GM12892 (cell line): Measurements from ENCODE around the gene TTLL11.

Experiments used
- DNase-seq: peaks from one replicate; pipeline ENCODE4 v3.0.0; 2011; ENCODE audit not compliant: insufficient read length
- FAIRE-seq: peaks from 2 replicates; lab custom pipeline; 2011; peaks lifted over from hg19 to GRCh38; lab: Jason Lieb, UNC
- POLR2A ChIP-seq: IDR thresholded peaks from 2 replicates; pipeline ENCODE4 v1.6.1; 2011; ENCODE audit warnings: low read depth, low read length, control low read depth
- POLR2AphosphoS5 ChIP-seq: IDR thresholded peaks from 2 replicates; pipeline ENCODE4 v1.6.1; 2011; ENCODE audit warnings: low read depth, low read length, control low read depth
- TAF1 ChIP-seq: IDR thresholded peaks from 2 replicates; pipeline ENCODE4 v1.6.1; 2011; ENCODE audit warnings: low read depth, mild to moderate bottlenecking, control low read depth, low read length, borderline replicate concordance

The TTLL11 gene

DNA sequence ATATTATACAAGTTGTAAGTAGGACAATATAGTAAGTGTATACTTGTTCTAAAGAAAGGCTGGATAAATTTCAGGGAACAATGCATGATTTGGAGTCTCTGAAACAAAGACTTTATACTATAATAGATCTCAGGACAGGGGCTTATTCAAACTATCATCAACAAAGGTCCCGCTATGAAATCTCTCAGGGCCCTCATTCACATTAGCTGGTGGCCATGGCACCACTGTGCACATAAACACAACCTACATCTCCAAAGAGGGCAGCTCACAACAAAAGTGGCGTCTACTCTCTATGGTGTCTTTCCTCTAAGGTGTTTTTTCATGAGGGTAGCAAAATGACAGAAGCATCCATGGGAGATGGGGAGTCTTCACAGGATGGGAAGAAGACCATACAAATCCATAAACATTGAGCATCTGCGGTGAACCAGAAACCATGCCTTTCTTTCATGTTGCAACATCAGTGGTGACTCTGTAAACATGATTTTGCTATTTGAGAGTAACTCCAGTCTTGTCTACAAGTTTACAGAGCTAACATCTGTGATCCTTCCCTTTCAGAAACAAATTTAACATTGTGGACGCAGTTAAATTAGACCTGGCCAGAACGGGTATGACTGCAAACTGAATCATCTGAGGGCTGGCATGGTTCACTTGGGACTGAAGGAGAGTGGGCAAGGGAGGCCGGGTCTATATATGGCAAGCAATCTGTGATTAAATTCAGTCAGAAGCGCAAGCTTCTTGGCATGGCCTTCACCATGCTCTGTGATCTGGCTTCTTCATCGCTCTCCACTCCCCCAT is 5.5 kb downstream of the TTLL11 start:
- no peak for DNase-seq
- FAIRE-seq: no peak
- TF ChIP-seq POLR2A (no peak), TAF1 (no peak), POLR2AphosphoS5 (no peak)

DNA sequence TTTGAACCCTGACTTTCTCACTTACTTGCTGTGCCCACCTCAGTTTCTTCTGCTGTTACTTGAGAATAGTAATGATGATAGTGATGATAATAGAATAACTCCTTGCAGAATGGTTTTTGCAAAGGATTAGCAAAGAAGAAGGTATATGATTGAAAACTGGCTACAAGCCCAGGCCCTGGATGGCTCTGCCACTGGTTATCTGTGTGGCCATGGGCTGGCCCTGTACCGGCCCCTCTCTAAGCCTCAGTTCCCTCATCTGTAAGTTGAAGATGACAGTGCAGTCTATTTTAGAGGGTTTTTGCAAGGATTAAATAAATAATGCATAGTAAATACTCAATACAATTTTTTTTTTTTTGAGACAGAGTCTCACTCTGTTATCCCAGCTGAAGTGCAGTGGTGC is 6.2 kb downstream of the TTLL11 start:
- no peak for DNase-seq
- TF ChIP-seq TAF1 (no peak), POLR2A (no peak)
- FAIRE-seq: no peak

DNA sequence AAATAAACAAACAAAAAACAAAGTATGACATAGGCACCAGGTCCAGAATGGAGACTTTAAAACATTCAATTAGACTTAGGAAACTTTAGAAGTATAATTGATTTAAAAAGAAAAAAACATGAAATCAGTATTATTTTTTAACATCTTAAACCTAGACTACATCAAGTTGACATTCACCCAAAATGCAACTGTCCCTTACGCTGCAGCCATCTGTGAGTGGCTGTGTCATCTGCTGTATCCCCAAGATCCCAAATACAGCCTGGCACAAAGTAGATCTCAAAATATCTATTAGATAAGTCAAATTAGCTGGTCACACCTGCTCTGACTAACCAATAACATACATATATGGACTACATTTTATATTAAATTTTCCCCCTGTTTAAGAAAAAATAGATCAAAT is 7.8 kb downstream of the TTLL11 start:
- FAIRE-seq (no peak), DNase-seq (no peak)

DNA sequence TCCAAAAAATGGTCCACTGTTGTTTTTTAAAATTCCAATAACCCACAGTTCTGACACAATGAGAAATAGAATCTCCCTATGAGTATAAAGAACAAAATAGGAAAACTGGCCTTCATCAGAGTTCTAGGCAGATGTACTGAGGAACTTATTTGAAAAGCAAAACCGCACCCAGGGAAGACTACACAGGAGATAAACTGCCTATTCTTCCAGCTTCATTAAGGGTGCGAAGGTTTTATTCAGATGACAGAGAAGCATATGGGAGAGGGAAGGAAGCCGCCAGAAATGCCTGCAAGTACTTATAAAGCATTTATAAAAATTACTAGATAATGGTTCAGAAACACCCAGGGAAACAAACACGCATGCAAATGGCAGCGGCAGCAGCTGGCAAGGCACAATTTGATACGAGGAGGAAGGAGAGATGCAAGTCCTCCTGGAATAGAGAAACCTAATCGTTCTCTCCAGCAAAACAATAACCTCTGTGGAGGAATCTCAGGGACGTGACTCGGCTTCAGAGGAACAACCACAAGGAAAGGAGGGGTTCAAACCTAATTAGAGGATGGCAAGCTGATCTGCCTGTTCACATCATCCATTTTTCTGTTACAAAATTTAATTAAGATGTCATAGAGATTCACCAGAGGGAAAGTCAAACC is 9.0 kb downstream of the TTLL11 start:
- FAIRE-seq (no peak), DNase-seq (no peak)
- TF ChIP-seq POLR2A (no peak), POLR2AphosphoS5 (no peak), TAF1 (no peak)

More for the DNA sequence above, 7.8 kb downstream of the TTLL11 start:
- no peak for TF ChIP-seq TAF1
- TF ChIP-seq POLR2A: no peak

DNA sequence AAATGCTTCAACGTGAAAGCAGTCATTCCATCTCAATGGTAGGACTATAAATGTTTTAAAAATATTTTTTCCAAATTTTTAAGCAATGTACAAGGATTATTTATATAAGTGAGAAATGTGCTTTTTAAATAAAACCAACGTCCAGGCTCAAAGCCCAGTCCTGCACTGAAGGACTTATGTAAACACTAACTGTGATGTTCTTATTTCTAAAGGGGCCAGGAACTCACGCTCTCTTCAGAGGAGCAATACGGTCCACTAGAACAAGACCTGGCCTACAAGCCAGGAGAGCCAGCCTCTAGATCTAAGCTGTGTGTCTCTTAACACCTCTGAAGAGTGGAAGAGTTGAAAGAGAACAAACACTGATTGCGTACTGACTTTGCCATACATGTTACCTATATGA is 12.1 kb downstream of the TTLL11 start:
- FAIRE-seq (peak; percentile 9), DNase-seq (no peak)
- no peak for TF ChIP-seq TAF1
- TF ChIP-seq POLR2A: no peak
- no peak for TF ChIP-seq POLR2AphosphoS5

DNA sequence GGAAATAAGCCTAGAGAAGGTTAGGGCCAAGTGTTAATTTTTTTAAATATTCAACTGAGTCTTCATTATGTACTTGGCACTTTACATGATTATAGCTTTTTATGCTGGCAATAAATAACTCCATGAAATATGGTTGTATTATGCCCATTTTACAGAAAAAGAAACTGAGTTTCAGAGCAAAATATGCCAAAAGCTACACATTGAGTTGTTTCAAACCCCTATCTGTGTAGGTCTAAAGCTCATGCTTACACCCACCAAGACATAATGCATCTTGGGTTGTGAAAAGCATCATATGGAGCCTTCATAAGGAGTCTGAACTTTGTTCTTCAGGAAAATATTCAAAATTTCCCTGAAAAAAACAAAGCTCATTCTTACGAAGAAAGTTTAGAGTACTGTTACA is 14.6 kb downstream of the TTLL11 start:
- no peak for TF ChIP-seq POLR2AphosphoS5
- TF ChIP-seq TAF1: no peak
- TF ChIP-seq POLR2A: no peak
- FAIRE-seq (no peak), DNase-seq (no peak)

DNA sequence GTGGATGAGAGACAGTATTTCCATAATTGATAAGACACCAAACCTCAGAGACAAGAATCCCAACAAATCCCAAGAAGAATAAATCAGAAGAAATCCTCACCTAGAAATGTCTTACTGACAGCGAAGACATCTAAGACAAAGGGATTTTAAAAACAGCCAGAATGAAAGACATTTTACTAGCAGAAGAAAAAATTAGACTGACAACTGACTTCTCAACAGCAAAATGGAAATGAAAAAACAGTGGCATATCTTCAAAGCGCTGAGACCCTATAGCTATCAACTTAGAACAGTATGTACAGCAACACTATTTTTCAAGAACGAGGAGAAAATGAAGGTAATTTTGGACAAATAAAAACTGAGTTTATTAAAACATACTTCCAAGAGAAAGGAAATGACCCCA is 16.3 kb downstream of the TTLL11 start:
- DNase-seq: no peak
- no peak for FAIRE-seq
- no peak for TF ChIP-seq POLR2A
- TF ChIP-seq POLR2AphosphoS5: no peak
- TF ChIP-seq TAF1: no peak

DNA sequence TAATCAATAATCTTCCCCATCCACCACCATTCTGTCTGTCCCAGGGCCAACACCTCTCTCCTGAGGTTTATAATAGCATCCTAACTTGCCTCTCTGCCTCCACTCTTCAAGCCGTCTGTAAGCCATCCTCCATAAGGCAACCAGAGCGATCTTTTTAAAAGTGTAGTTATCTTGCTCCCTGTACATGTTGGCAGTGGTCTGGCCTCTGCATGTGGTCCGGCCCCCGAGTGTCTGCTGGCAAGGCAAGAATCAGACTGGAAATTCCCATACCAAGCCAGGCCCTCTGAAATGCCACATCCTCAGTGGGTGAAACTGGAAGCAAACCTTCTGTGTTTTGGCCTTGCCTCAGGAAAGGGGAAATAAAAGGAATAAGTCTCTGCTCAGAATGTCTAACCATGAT is 17.0 kb downstream of the TTLL11 start:
- DNase-seq: no peak
- TF ChIP-seq TAF1 (no peak), POLR2AphosphoS5 (no peak), POLR2A (no peak)
- FAIRE-seq: no peak

DNA sequence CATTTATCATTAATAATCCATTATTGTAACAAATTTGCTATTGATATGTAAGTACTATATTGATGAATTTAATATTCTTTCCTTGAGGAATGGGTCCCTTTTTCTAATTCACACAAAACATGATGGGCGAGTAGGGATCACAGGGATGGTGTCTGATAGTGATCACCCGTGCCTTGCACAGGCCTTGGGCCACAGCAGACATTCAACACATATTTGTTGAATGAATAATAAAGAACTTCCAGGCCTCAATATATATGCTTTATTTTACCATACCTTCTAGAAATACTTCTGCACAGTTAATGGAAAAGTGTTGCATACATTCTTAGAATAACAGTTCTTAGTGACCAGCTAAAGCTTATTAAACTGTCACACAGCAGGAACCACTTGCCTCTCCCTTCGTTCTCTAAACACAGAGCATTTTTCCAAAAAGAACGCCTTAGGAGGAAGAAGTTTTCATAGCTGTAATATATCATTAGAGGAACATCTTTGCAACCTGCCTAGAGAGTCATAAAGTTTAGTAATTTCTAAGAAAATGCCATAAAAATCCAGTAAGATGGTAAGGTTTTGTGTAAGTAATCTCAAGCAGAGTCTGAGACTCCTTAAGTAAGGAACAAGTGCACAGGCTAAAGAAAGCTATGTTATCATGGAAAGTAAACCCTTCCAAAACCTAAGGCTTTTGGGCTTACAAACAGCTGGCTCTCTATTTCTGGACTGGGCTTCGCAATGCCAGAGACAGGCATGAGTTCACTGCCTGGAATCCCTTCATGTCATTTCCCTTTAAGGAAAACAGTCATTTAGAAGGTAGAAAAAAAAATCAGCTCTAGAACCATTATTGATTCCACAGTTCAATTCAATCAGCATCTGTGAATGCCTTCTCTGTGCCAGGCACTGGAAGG is 17.7 kb downstream of the TTLL11 start:
- no peak for TF ChIP-seq POLR2AphosphoS5
- no peak for TF ChIP-seq POLR2A
- TF ChIP-seq TAF1: no peak
- DNase-seq (no peak), FAIRE-seq (no peak)

DNA sequence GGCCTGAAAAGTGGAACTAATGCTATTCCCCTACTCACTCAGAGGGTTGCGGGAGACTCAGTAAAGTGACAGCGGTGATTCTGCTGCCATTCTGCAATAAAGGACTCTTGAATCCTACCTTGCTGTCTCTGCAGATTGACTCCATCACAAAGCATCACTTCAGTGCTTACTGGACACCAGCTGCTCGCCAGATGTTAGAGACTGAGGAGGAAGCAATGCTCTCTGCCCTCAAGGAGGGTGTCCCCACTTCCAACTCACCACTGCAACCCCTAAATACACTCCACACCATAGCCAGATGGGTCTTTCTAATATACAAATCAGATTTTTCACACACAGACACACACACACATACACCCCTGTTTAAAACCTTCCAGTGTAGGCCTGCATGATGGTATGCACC is 21.4 kb downstream of the TTLL11 start:
- FAIRE-seq: no peak
- no peak for DNase-seq
- TF ChIP-seq POLR2AphosphoS5: no peak
- no peak for TF ChIP-seq POLR2A
- no peak for TF ChIP-seq TAF1
